ENCODE data around the gene PITPNB.

Gene PITPNB

DNA sequence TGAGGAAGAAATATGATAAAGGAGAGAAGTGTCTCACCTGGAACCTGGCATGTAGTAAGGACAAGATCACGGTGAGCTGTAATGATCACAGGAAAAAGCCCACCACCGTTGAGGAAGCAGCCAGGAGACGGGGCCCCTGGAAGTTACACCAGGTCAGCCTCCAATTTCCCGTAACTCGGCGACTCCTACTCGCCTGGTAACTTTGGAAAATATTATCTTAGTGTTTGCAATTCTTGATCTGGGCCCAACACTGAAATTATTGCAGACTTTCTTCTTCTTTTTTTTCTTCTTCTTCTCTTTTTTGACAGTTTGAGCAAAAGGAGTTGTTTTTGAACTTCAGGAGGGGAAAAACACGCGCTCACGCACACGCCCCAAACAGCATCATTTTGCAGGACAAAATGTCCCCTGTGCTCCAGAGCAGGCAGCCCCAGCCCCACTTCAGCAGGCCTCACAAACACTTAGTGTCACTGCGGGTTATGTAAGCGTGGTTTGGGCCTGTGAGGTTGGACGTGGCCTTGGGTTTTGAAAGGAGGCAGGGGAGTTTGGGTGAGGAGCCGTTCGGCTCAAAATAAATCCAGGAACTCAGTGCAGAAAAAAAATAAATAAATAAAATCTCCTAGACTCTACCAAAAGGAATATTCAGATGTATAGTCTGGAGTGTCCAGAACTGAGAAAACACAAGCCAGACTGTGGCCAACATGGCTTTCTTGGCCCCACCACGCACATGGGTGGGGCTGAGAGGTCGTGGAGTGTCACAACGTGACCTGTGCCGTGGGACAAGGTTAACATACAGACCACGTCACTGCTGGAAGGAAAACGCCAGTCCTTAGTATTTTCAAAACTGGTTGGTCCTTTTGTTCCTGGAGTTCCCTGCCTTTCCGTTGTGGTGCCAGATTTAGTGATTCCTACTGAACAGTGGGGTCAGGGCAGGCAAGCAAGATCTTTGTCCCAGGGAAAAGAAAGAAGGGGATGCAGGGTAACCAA, 91.2 kb downstream of the PITPNB start:
- no peak for DNase-seq

GRCh38 chr22:27825174-27825573, 93.9 kb downstream of the PITPNB start:
- no peak for DNase-seq

DNA sequence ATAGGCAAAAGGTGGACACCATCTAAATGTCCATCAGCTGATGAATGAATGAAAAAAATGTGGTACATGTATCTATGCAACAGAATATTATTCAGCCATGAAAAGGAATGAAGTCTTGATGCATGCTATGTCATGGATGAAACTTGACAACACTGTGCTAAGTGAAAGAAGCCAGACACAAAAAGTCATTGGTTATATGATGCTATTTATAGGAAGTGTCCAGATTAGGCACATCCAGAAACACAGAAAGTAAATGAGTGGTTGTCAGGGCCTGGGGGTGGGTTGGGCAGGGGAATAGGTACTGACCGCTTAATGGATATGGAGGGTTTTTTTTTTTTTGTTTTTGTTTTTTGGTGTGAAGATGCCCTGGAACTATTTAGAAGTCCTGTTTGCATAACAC, 95.8 kb downstream of the PITPNB start:
- no peak for DNase-seq

DNA sequence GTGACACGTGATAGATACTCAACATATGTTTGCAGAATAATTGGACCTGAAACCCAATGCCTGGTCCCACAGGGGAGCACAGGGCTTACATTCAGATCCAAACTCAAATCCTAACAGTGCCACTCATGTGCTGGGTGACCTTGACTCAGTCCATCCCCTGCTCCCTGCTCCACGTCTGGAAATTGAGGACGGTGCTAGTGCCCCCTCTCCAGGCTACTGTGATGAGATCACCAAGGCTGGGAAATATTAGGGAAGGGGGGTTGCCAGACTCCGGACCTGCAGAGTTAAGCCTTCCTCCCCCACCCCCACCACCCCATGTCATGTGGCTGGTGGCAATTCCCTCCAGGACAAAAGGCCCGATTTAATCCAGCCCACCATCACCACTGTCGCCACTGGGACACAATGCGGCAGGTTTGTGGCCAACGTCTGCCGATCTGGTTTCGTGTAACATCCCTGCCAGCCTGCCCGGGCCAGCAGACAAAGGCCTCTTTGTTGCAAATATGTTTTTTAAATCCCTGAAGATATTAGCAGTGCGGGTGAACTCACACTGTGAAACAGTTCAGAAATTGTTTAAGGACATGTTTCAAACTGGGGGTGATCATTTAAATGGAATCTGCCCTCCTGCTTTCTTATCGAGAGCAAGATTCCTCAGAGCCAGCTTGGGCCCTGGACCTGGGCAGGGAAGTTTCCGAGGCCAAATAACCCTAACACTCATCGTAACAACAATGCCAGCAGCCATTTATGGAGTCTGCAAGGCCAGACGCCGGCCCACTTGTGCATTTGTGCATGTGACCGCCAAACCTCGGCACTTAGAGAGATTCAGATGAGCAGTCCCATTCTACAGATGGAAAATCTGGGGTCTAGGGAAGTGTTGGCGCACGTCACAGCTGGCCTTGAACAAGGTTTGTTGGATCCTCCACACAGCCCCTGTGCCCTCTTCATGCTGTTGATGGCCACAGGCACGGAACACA, 97.9 kb downstream of the PITPNB start:
- no peak for DNase-seq

DNA sequence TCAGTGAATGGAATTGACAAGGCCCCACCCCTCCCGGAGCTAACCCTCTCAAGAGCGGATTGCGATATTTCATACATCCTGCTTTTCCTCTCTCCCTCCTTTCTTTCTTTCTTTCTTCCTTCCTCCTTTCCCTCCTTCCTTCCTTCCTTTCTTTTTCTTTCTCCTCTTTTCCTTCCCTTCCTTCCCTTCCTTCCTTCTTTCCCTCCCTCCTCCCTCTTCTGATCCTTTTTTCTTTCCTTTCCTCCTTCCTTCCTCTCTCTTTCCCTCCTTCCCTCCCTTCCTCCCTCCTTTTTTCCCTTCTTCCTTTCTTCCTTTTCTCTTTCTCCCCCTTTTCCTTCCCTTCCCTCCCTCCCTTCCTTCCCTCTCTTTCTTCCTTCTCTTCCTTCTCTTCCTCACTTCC, 102.5 kb downstream of the PITPNB start:
- no peak for DNase-seq

DNA sequence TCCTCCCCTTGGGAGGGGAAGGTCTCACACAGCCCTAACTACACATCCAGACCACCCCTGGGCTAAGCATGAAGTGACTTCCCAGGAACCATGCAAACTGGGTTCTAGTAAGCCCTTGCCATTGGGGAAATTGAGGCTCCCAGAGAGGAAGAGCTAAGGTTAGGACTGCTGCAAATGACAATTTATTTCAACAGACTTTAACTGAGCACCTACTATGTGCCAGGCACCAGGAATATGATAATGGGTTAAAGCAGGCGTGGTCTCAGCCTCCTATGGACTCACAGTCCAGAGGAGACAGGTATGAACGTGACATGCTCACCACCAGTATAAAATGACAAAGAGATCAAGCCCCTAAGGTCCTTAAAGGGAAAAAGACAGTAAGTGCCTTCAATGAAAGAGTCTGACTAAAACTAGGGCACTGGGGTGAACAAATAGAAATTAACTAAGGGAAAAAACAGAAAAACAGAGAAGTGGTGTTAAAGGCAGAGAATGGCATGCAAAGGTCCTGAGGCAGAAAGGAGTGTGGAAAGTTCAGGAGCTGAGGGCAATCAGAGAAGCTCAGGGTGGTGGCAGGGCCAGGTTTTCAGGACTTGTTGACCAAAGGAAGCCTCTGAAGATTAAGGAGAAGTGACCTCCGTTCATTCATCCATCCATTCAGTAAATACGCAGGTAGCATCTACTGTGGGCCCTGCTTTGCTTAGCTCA, 103.1 kb downstream of the PITPNB start:
- no peak for DNase-seq

DNA sequence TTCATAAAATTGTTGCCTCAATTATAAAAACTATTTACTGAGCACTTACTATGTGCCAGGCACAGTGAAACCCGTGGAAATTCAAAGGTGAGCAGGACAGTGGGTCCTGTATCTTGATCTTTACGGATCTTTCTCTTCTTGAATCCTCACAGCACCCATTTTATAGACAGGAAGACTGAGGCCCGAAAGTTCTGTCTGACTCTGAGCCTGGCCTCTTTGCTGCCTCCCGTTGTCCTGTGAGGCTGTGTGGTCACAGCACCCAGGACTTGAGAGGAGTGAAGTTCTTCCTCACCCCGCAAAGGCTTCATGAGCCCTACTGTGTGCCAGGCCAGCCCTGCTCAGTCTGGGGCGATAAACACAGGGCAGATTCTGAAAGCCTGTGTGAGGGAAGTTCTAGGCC, 104.1 kb downstream of the PITPNB start:
- DNase-seq: no peak

GRCh38 chr22:27811778-27812177, 107.3 kb downstream of the PITPNB start:
- DNase-seq: no peak

GRCh38 chr22:27810609-27811151, 108.4 kb downstream of the PITPNB start:
- no peak for DNase-seq

DNA sequence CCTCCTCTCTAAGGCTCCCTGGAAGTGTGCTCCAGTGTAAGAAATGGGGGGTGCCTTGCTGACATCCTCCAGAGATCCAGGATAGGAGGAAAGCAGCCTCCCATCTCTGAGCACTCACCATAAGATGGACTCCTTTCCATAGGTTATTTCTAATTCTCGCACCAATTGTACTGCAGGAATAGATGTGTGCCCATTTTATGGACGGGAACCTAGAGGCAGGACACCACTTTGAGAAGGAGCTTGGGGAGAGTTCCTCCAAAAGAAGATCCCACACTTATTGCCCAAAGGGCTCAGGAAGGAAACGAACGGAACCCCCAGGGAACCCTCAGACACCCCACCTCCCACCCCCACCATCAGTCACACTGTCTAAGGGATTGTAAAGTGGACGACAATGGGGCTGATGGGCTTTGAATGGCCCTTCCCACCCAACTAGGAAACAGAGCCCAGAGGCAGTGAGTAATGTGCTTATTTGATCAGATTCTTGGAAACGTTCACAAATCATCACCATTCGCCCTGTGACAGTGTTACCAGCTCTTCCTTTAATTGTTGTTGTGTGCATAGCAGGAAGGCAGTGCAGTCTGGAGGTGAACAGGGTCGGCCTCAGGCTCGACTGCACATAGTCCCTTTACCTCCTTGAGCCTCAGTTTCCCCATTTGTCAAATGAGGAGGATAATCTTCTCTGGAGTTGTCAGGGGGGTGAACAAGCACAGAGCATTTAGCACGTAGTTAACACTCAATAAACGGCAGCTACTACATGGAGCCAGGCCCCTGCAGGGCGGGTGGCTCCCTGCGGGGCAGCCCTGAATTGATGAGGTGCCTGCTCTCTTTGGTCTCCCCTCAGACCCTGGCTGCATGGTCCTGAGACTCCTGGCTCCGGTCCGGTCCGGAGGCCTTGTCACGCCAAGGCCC, 109.1 kb downstream of the PITPNB start:
- DNase-seq: no peak

DNA sequence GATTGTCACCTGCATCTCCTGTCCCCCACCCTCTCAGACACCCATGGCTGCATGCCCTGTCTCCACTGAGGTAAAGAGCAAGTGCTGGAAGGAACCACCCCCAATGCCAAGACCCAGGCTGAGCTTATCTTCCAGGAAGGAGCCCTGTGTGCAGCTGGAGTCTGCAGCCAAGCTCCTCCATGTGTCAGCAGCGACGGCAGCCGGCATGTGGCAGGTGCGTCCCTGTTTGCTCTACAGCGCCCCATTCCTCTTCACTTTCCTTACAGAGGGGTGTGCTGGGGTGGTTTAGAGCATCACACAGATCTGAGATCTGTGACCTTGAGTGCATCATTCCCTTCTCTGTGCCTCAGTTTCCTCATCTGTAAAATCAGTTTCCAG, 109.8 kb downstream of the PITPNB start:
- no peak for DNase-seq

- DNase-seq: no peak
Observed at GRCh38 chr22:27808451-27809225, 110.4 kb downstream of the PITPNB start.

DNA sequence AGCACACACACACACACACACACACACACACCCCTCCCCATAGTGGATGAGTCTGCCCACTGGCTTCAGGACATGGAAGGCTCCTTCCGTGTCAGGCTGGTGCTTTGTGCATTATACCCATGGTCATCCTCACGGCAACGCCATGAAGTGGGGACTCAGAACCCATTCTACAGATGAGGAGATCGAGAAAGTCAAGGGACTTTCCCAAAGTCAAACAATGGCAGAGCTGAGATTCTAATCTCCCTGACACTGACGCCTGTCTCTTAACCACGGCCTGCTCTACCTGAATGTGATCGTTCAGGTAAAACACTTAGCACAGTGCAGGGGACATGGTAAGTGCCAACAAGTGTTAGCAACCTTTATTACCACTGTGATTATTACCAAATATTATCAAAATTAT, 113.2 kb downstream of the PITPNB start:
- no peak for DNase-seq

- no peak for DNase-seq
Observed at GRCh38 chr22:27804470-27805297, 114.4 kb downstream of the PITPNB start.

- no peak for DNase-seq
Observed at GRCh38 chr22:27803841-27804415, 115.1 kb downstream of the PITPNB start.

- no peak for DNase-seq
Observed at GRCh38 chr22:27802346-27803073, 116.5 kb downstream of the PITPNB start.

Measured in SIG-M5 (cell line).